HG03025 (cell line): Measurements from ENCODE around the gene WARS2.

ENCODE experiments used
- ATAC-seq: cut with Tn5 transposase; IDR thresholded peaks from one replicate; pipeline ENCODE4 v1.9.1; 2021; ENCODE audit warnings: mild to moderate bottlenecking, moderate library complexity; ENCODE audit not compliant: unreplicated experiment, low FRiP score

WARS2 gene

DNA sequence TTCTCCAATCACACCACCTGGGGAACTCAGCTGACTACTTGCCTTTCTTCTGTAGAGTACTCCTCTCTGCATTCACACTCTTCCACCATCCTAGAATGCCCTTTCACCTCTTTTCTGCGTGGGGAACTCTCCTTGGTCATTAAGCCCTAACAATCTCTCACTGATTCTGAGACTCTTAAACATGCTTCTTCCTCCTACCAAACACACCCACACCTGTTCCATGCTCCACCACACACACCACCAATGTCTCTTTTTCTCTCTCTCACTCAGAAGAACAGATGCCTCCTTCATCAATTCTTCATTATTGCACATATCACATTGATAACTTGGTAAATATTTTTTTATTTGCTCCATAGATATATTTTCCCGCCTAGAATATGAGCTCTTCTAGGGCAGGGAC lies 53.6 kb downstream of the WARS2 start:
- no peak for ATAC-seq

DNA sequence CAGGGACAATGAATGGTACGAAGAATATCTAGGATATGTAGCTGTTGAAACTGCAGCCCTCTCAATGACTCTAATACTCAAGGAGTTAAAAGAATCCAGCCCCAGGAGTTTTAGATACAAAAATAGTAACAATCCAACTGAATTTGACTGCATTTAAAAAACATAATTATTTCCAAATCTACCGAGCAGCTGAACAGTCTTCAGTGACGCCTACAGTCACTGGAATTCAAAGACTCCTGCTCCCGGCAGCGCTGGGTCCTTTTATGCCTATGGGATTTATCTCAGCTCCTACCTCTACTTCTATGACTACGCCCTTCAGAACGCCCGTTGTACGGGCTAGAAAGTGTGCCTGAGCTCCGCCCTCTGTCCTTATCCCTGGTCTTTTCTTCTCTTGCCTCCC lies 55.7 kb downstream of the WARS2 start:
- no peak for ATAC-seq

DNA sequence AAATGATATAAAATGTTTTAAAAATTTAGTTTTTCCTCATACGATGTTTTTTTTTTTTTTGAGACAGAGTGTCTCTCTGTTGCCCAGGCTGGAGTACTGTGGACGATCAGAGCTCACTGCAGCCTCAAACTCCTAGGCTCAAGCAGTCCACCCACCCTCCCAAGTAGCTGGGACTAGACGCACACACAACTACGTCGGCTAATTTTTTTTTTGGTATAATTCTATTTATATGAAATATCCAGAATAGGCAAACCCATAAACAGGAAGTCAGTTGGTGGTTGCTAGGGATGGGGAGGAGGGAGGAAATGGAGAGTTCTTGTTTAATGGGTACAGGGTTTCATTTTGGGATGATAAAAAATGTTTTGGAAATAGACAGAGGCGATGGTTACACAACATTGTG lies 56.5 kb downstream of the WARS2 start:
- ATAC-seq, result no peak

DNA sequence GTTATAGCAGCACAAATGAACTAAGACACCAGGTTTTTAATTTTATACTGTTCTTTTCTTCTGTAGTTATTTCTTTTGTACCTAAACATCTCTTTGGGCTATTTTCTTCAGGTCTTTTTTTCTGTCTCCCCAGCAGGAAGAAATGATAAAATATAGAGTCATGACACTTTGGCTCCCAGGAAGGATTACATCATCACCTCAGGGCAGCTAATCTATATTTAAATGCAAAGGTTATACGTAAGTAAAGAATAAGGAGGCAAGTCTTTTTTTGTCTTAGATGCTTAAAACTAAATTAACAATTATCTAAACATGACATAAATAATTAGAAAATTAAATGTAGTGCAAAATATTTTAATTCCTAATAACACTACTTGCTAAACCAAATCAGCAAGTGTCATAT lies 57.0 kb downstream of the WARS2 start:
- ATAC-seq, result no peak

DNA sequence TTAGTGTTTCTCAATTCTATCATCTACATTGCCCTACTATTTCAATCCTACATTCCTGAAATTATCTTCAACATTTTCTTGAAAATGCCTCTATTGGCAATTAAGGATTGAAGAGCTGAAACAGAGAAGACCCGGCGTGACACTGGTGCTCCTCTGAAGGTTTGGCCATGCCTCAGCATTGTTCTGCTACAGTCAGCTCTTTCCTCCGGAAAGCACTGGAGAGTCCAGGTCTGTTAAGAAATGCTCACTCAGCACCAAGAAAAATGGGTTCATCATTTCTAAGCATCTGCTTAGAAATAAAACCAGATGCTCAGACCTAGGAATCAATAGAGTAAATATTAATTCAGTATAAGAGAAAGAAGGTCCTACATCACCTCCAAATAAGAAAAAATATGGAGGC lies 58.8 kb downstream of the WARS2 start:
- ATAC-seq, result no peak

DNA sequence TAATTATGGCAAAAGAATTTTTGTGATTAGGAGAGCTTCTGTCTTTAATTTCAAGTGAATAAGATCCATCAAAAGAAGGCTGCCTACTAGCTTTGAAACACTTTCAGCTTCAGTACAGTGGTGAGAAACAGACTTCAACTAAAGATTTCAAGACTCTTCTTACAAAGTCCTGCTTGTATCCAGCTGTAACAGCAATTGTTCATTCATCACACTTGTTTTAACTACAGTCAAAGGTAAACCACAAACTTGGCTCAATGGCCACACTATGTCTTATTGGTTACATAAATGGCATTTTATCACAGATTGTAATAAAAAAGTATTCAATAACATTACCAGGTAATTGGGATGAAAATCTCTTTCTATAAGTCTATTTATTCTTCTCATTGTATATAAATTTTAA lies 59.2 kb downstream of the WARS2 start:
- ATAC-seq, result no peak

DNA sequence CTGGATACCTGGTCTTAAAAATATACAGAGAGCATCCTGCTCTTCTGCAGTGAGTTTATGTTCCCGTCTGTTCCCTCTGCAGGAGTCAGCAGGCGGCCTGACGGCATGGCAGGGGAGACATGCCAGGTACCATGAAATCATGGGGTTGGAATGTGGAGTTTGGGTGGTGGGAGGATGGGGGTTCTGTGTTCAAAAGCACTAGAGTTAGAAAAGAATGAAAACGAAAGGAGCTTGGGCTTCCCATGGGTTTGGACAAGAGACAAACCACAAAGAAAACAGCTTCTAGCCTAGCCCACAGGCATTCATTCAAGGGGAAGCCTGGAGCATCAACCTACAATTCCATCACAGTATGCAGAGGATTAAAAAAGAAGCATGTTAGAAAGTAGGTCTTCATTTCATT lies 59.9 kb downstream of the WARS2 start:
- ATAC-seq, result no peak

DNA sequence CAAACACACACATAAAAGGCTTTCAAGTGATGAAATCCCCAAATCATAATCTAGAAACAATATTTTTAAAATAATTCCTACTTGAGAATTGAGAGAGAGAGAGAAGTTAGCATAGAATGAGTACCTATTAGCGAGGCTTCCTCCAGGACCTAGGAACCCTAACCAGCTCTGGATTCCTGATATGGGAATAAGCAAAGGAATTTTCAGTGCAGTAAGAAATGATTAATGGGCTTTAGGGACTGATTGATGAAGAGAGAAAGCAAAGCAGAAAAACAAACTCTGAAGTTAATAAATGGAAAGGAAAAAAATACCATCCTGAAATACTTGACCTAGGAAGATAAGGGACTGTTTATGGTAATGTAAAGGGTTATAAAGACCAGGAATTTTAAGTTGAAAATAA lies 60.6 kb downstream of the WARS2 start:
- no peak for ATAC-seq

DNA sequence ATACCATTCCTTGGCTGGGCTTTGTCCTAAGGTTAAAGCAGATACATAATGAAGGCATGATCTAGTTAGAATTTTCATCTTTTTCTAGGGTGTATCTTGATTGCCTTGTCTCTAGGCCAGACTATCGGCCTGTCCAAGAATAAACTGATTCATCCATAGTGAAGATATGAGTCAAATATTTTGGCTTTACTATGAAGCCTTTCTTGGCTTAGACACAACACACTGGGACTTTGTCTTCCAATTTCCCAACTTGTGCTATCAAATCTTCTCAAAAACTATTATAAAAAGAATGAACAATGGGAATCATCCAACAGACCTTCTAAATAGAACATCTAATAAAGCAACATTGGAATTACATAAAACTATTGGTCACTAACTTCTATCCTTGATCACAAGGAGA lies 64.8 kb downstream of the WARS2 start:
- no peak for ATAC-seq

DNA sequence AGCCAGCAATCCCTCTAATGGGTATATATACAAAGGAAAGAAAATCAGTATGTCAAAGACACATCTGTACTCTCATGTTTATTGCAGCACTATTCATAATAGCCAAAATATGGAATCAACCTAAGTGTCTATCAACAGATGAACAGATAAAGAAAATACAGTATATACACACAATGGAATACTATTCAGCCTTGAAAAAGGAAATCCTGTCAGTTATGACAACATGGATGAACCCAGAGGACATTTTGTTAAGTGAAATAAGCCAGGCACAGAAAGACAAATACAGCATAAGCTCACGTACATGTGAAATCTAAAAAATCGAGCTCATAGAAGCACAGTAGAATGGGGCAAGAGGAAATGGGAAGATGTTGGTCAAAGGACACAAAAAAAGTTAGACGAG lies 69.1 kb downstream of the WARS2 start:
- no peak for ATAC-seq

DNA sequence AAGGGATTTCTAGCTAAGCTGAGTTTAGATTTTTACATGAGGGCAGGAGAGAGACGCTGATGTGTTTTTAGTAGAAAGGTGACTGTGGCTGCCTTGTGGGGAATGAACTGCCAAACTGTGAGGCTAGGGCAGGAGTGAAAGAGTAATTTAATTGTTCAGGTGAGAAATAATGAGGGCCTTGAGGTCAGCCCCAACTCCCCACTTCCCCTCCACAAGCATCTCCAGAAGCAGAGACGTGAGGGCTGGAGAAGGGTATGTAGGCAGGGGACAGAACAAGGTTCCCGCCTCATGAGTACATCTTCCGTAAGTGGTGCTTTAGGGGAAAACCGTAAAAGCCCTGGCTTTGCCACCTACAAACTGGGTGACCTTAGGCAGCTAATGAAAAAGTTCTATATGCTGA lies 70.8 kb downstream of the WARS2 start:
- ATAC-seq, result no peak

DNA sequence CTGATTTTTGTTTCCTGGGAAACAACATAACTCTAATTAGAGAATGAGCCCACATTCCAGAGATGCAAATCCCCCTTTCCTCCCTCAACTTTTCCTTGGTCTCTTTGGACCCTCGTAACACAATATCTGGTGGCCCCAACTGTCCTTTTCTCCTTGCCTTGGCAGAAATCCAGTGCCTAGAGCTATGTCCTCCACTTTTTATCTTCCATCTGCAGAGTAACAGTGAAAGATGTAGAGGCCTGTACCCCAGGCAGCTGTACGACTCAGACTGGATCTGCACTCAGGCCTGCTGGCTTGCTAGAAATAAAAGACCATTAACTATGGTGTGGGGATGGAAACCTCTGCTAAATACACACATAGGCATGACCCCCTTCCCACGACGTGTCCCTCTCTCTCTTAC lies 72.0 kb downstream of the WARS2 start:
- ATAC-seq, result no peak

DNA sequence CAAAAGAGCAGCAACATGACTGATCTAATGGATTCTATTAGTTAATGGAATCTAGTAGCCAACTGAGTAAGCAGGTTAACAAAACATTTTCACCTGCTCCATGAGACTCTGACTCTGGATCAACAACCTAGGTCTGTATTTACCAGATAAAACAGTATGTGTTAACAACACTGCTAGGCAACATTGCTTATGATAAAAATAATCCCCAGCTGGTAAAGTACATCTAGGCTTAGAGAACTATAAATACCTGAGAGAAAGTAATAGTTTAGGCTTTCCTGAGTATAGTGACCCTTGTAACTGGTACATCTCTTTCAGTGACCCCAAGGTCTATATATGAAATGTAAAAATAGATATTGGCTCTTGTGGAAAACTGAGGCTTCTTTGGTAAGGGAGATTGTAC lies 78.8 kb downstream of the WARS2 start:
- ATAC-seq, result no peak

DNA sequence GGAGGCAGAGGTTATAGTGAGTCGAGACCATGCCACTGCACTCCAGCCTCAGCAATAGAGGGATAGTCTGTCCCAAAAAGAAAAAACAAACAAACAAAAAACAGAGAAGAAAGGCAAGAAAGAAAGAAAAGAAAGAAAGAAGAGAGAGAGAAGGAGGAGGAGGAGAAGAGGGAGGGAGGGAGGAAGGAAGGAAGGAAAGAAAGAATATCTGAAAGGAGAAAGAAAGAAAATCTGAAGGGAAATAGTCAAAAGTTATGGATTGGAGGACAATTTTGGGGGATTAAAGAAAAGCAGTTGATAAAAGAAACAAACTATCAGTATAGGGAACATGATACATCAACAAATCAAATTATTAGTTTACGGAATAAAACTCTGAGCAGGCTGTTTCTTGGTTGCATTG lies 84.9 kb downstream of the WARS2 start:
- ATAC-seq, result no peak

DNA sequence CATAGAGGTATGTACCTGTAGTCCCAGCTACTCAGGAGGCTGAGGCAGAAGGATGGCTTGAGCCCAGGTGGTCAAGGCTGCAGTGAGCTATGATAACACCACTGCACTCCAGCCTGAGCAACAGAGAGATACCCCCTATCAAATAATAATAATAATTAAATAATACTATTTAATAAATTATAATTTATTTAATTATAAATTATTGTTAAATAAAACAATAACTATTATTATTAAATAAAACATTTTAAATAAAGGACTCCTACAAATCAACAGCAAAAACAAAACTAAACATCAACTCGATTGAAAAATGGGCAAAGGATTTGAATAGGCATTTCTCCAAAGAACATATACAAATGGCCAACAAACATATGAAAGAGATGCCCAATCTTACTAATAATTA lies 86.5 kb downstream of the WARS2 start:
- ATAC-seq, result no peak

DNA sequence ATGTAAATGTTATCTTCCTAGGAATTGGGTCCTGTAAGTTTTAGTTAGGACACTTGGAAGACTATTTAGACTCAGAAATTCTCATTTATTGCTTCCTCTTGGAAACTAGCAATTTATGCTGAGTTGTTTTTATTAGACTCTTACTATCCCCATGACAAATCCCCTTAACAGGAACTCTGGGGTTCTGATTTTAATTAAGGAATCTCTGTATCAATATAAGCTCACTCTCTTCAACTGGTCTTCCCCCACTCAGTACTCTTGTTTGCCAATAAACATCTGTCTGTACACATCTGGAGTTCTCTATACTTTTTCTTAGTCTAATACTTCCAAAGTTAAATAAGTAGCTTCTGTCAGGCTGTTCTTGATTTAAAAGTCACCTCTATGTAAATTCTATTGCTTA lies 88.2 kb downstream of the WARS2 start:
- no peak for ATAC-seq

DNA sequence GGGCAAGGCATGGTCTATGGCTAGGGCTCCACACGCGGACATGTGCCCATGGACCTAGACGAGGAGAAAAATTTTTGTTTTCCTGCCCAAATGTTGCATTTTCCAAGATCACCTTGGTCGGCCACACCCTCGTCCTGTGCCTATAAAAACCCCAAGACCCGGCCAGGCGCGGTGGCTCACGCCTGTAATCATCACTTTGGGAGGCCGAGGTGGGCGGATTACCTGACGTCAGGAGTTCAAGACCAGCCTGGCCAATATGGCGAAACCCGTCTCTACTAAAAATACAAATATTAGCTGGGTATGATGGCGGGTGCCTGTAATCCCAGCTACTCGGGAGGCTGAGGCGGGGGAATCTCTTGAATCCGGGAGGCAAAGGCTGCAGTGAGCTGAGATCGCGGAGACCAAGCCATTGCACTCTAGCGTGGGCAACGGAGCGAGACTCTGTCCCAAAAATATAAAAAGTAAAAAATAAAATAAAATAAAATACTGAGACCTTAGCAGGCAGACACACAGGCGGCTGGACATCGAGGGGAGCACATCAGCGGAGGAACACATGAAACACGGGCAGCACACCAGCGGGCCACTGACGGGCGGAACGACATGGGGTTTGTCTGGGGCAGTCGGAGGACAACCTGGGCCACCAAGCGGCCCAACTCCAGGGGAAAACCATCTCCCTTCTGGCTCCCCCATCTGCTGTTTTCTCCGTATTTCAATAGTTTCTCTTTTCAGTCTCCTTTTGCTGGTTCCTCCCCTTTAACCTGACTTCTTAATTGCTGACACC lies 91.6 kb downstream of the WARS2 start:
- no peak for ATAC-seq

DNA sequence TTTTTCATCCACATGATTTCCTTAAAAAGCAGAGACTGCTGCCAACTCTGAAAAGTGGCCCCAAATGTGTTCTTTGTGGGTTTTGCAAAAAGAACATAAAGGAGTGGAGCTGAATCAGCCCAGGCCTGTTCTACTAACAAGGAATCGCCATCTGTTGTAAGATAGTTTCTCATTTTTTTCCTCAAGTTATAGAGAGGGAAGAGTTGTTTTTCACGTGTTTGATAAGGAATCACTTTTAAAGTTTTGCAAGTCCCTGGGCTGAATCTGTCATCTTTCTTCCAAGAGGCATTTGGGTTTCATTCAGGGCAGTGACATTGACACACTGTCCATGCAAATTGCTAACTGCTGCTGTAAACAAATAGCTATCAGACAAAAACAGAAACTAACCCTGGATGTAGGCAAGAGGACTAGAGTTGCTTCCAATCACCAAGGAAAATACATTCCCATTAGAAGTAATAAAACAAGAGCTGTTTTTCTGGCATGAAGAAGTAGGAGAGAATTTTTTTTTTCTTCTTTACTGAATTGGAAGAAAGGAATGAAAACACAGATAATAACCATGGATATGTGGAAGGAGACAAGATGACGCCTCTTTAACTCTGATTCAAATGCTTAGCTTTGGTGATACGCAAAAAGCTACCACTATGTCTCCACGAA lies 93.5 kb downstream of the WARS2 start:
- ATAC-seq, result no peak

DNA sequence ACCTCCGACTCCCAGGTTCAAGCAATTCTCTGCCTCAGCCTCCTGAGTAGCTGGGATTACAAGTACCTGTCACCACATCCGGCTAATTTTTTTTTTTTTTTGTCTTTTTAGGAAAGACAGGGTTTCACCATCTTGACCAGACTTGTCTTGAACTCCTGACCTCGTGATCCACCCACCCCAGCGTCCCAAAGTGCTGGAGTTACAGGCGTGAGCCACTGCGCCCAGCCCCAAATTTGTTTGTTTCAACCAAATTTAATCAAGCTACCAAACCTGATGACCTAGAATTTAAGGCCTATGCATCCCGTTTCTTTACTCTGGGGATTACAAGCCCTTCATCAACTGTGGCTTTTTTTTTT lies 94.0 kb downstream of the WARS2 start:
- no peak for ATAC-seq

DNA sequence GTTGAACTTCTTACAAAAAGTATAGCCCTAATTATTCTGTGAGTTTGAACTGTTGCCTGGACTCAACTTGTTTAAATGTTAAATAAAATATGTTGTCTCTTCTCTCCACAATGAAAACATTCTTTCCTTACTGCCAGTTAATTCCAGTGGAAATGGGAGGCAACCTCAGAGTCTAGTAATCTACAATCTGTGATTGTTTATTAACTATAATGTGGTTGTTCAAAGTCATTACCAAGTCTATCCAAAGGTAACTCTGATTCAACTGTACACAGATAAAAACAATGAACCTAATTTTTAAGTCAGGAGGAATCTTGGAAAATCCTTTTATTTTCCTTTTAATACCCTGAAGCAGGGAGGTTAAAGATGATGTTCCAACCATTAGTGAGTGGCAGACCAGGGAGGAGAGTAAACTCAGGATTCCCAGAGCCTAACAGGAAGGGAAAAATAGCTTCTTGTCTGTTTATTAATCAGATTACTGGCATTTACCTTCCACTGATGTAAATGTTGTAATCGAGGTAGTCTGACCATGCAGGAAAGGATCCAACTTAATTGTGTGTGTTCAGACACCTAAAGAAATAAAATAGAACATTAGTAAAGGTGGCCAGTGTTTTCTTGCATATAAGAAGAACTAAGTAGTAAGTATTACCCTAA lies 95.2 kb downstream of the WARS2 start:
- ATAC-seq, result no peak

DNA sequence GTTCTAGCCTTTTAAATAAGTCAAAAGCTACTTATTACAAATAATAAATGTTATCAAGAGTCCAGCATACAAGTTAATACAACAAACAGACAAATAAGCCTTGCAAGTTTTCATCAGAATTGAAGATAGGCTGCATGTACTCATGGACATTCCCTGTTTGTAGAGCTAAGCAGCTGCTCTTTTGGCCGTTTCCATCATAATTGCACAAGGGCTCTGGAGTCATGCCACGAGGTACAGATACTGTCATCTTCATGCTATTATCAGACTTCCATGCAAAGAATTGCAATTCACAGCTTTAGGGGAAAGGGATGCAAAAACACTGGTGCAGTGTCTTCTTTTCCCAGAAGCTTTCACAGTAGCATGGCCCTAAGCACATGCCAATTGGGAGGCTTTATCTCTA lies 99.5 kb downstream of the WARS2 start:
- ATAC-seq, result no peak

DNA sequence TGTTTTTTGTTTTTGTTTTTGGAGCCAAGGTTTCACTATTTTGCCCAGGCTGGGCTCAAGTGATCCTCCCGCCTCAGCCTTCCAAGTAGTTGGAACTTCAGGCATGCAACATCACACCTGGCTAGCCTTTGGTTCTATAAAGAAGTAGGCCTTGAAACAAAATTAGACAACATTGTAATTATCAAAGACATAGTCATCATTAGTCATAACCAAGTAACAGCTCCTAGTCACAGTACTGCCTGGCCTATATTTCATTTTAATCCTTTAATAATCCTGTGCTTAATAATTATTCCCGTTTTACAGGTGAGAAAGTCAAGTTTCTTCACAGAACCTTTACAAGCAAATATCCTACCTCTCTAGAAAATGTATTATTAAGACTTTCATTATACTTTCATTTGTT lies 100.0 kb downstream of the WARS2 start:
- no peak for ATAC-seq
